GM12878 (cell line): ENCODE measurements around the gene AIG1.

ENCODE experiments used
- CHD2 ChIP-seq: IDR thresholded peaks from 2 replicates; pipeline ENCODE4 v1.6.1; 2011; ENCODE audit warnings: low read depth, low read length, improper control_type of control experiment, borderline replicate concordance
- EP300 ChIP-seq, 2 experiments: fragments of 150-350 bp in 1 of 2; IDR thresholded peaks; 2 replicates each; pipeline ENCODE4 v1.6.1; 2011 to 2012; ENCODE audit warnings: low read depth in 2 of 2, low read length in 2 of 2, borderline replicate concordance in 1 of 2, improper control_type of control experiment in 1 of 2, inconsistent platforms in 1 of 2; ENCODE audit not compliant: control insufficient read depth in 1 of 2
- TF ChIP-seq, protein P1 (sequence below): fragments of 450-650 bp; IDR thresholded peaks from 2 replicates; pipeline ENCODE4 v1.6.1; 2016; ENCODE audit warnings: mild to moderate bottlenecking, moderate library complexity, borderline replicate concordance

DNA sequence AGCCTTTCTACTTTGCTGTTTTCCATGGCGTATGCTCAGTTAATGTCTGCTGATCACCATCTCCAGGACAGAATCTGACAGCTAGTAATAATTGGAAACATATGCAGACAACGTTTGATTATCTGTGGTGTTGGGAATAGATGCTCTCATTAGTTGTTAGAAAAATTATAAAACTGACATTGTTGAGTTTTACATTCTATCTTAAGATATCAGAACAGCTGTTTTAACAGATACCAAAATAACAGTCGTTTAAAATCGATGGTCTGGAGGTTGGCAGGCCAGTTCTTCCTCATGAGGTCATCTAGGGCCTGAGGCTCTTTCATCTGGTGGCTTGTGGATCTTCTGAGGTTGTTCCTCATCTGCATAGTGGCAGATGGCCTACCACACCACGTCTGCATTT, 137.6 kb downstream of the AIG1 start:
- TF ChIP-seq CHD2 (no peak), EP300 (IDR thresholded peaks at IDR 0.05; ENCODE audit: borderline replicate concordance in 1 of 2, control insufficient read depth in 1 of 2, low read depth in 2 of 2, low read length in 2 of 2) (no peak)
- TF ChIP-seq, protein P1, sequence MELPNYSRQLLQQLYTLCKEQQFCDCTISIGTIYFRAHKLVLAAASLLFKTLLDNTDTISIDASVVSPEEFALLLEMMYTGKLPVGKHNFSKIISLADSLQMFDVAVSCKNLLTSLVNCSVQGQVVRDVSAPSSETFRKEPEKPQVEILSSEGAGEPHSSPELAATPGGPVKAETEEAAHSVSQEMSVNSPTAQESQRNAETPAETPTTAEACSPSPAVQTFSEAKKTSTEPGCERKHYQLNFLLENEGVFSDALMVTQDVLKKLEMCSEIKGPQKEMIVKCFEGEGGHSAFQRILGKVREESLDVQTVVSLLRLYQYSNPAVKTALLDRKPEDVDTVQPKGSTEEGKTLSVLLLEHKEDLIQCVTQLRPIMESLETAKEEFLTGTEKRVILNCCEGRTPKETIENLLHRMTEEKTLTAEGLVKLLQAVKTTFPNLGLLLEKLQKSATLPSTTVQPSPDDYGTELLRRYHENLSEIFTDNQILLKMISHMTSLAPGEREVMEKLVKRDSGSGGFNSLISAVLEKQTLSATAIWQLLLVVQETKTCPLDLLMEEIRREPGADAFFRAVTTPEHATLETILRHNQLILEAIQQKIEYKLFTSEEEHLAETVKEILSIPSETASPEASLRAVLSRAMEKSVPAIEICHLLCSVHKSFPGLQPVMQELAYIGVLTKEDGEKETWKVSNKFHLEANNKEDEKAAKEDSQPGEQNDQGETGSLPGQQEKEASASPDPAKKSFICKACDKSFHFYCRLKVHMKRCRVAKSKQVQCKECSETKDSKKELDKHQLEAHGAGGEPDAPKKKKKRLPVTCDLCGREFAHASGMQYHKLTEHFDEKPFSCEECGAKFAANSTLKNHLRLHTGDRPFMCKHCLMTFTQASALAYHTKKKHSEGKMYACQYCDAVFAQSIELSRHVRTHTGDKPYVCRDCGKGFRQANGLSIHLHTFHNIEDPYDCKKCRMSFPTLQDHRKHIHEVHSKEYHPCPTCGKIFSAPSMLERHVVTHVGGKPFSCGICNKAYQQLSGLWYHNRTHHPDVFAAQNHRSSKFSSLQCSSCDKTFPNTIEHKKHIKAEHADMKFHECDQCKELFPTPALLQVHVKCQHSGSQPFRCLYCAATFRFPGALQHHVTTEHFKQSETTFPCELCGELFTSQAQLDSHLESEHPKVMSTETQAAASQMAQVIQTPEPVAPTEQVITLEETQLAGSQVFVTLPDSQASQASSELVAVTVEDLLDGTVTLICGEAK, result no peak
